K562 treated with DMSO at 1 percent for 4 hours (cell line): ENCODE results near the gene ADAMTSL2. TPM values are rescaled to one million over a fixed set of nuclear protein-coding genes. Genes with fewer than 3 reads are reported as not detected.

Experiments used
- total RNA-seq: library from RNA; unstranded; fragments of 300-600 nt; gene quantifications from 2 replicates; pipeline ENCODE4 v1.2.3, GENCODE V29; 2022; ENCODE audit not compliant: insufficient read depth

Gene ADAMTSL2
- total RNA-seq, result not detected in 2 replicates

GRCh38 chr9:133534346-133535291 lies at the start of gene ADAMTSL2:
Gene ADAMTSL2 (plus strand): TSS chr9:133534704. CDS start chr9:133536713, 2,009 bp downstream.

GRCh38 chr9:133524679-133525228 lies 9.8 kb upstream of the ADAMTSL2 start, which contains the start of gene MYMK:
Gene MYMK (minus strand): TSS chr9:133524959. CDS start chr9:133524844, 115 bp downstream.

GRCh38 chr9:133609311-133610098 lies 75.0 kb downstream of the ADAMTSL2 start, which contains the start of gene FAM163B:
Gene FAM163B (minus strand): TSS chr9:133609389. CDS start chr9:133580223, 29,166 bp downstream.

Other genes starting within 250 kb of the ADAMTSL2 start
- 14.3 and 14.4 TPM in 2 replicates for gene SURF6, start 198.5 kb upstream of the ADAMTSL2 start, total RNA-seq
- gene MED22, start 186.6 kb upstream of the ADAMTSL2 start, total RNA-seq, result 13.5 and 17.6 TPM in 2 replicates
- gene RPL7A, start 186.5 kb upstream of the ADAMTSL2 start, total RNA-seq, result 6,168 and 6,240 TPM in 2 replicates
- 33.0 and 52.8 TPM in 2 replicates for gene SURF1, start 178.2 kb upstream of the ADAMTSL2 start, total RNA-seq
- gene SURF2, start 178.2 kb upstream of the ADAMTSL2 start, total RNA-seq, result 45.7 and 49.1 TPM in 2 replicates
- gene SURF4, start 158.6 kb upstream of the ADAMTSL2 start, total RNA-seq, result 187 and 219 TPM in 2 replicates
- 1.4 TPM in 1 of 2 replicates, not detected in the other for gene STKLD1, start 158.3 kb upstream of the ADAMTSL2 start, total RNA-seq
- 22.5 and 25.7 TPM in 2 replicates for gene REXO4, start 116.7 kb upstream of the ADAMTSL2 start, total RNA-seq
- gene ADAMTS13, start 112.3 kb upstream of the ADAMTSL2 start, total RNA-seq, result 0.27 and 0.28 TPM in 2 replicates
- 6.7 and 7.5 TPM in 2 replicates for gene CACFD1, start 74.7 kb upstream of the ADAMTSL2 start, total RNA-seq
- not detected in 2 replicates for gene SLC2A6, start 55.6 kb upstream of the ADAMTSL2 start, total RNA-seq
- not detected in 2 replicates for gene MYMK, start 9.7 kb upstream of the ADAMTSL2 start, total RNA-seq
- not detected in 2 replicates for gene FAM163B, start 74.7 kb downstream of the ADAMTSL2 start, total RNA-seq
- not detected in 2 replicates for gene DBH, start 101.7 kb downstream of the ADAMTSL2 start, total RNA-seq
- not detected in 2 replicates for gene SARDH, start 203.6 kb downstream of the ADAMTSL2 start, total RNA-seq